SK-N-SH (cell line): ENCODE data around the gene SETD3. TPM values are rescaled to one million over a fixed set of nuclear protein-coding genes. Genes with fewer than 3 reads are reported as not detected.

Source experiments
- CTCF ChIA-PET: fragments of 300-600, 350-600 bp; formaldehyde crosslinking; extraction: SDS; loops from one replicate; lab custom pipeline; 2021; lab: Yijun Ruan, JAX
- POLR2A ChIA-PET: fragments of 350-600 bp; sonication (Branson Sonifier 250); formaldehyde crosslinking; extraction: SDS; loops from one replicate; lab custom pipeline; 2020; ENCODE audit warnings: antibody characterized with exemption, inconsistent platforms; lab: Yijun Ruan, JAX
- DNase-seq: peaks from one replicate; pipeline ENCODE4 v3.0.0; 2012
- H2AFZ ChIP-seq: fragments of 200-600 bp; sonication (generic); 2 replicates; pipeline ENCODE4 v1.8.1; 2016; ENCODE audit warnings: antibody characterized with exemption, mild to moderate bottlenecking, low read depth
- H3F3A ChIP-seq: fragments of 200-600 bp; sonication (generic); replicated peaks from 2 replicates; pipeline ENCODE3; 2016; ENCODE audit warnings: antibody characterized with exemption, mild to moderate bottlenecking; ENCODE audit not compliant: insufficient read depth
- H3K27ac ChIP-seq, 2 experiments: fragments of 200-500 bp in 1 of 2; fragments of 200-600 bp in 1 of 2; sonication (Bioruptor generic) in 1 of 2; sonication (generic), shearing (Covaris generic) in 1 of 2; 2 replicates each; pipeline versions ENCODE4 v1.5.1 to v1.6.1; 2014 to 2016; ENCODE audit warnings: low read depth in 2 of 2, inconsistent platforms in 1 of 2, low read length in 1 of 2, mild to moderate bottlenecking in 1 of 2, mixed read lengths in 1 of 2
- H3K27me3 ChIP-seq: fragments of 200-600 bp; sonication (generic), shearing (Covaris generic); 2 replicates; pipeline ENCODE4 v1.6.1; 2016; ENCODE audit warnings: mixed run types; ENCODE audit not compliant: insufficient read depth
- H3K36me3 ChIP-seq, 2 experiments: fragments of 200-500 bp in 1 of 2; fragments of 200-600 bp in 1 of 2; sonication (Bioruptor generic) in 1 of 2; sonication (generic) in 1 of 2; replicated peaks in 1 of 2; 2 replicates each; pipeline versions ENCODE3 to v1.5.1; 2014 to 2016; ENCODE audit warnings: low read length in 1 of 2, mild to moderate bottlenecking in 1 of 2; ENCODE audit not compliant: insufficient read depth in 2 of 2, control insufficient read depth in 1 of 2
- H3K4me1 ChIP-seq, 2 experiments: fragments of 200-500 bp in 1 of 2; fragments of 200-600 bp in 1 of 2; sonication (Bioruptor generic) in 1 of 2; sonication (generic), shearing (Covaris generic) in 1 of 2; 2 replicates each; pipeline versions ENCODE4 v1.5.1 to v1.6.1; 2014 to 2016; ENCODE audit warnings: low read depth in 1 of 2, low read length in 1 of 2, mixed run types in 1 of 2; ENCODE audit not compliant: insufficient read depth in 2 of 2, control insufficient read depth in 1 of 2
- H3K4me2 ChIP-seq: fragments of 200-600 bp; sonication (generic), shearing (Covaris generic); 2 replicates; pipeline ENCODE4 v1.6.1; 2017; ENCODE audit warnings: mixed run types
- H3K4me3 ChIP-seq, 2 experiments: fragments of 200-500 bp in 1 of 2; fragments of 200-600 bp in 1 of 2; sonication (Bioruptor generic) in 1 of 2; sonication (generic), shearing (Covaris generic) in 1 of 2; 2 replicates each; pipeline versions ENCODE4 v1.5.1 to v1.8.1; 2014 to 2016; ENCODE audit warnings: low read depth in 2 of 2, inconsistent platforms in 1 of 2, low read length in 1 of 2, mild to moderate bottlenecking in 1 of 2, mixed read lengths in 1 of 2, moderate library complexity in 1 of 2
- H3K79me2 ChIP-seq: fragments of 200-600 bp; sonication (generic); 2 replicates; pipeline ENCODE4 v1.8.1; 2017; ENCODE audit warnings: mild to moderate bottlenecking; ENCODE audit not compliant: insufficient read depth
- H3K9ac ChIP-seq: fragments of 200-600 bp; sonication (generic); 2 replicates; pipeline ENCODE4 v1.6.1; 2017; ENCODE audit warnings: mixed run types
- H3K9me2 ChIP-seq: fragments of 200-600 bp; sonication (generic); 2 replicates; pipeline ENCODE4 v1.6.1; 2017; ENCODE audit warnings: mixed run types
- H3K9me3 ChIP-seq: fragments of 200-600 bp; sonication (generic); 2 replicates; pipeline ENCODE4 v1.6.1; 2017; ENCODE audit warnings: mixed run types, mild to moderate bottlenecking, moderate library complexity
- H4K20me1 ChIP-seq: fragments of 200-600 bp; sonication (generic); 2 replicates; pipeline ENCODE4 v1.6.1; 2017; ENCODE audit warnings: mild to moderate bottlenecking, mixed run types; ENCODE audit not compliant: insufficient read depth
- EZH2phosphoT487 ChIP-seq: fragments of 200-600 bp; sonication (generic); IDR thresholded peaks from 2 replicates; pipeline ENCODE4 v1.6.1; 2017; ENCODE audit warnings: low read depth, mixed run types, mild to moderate bottlenecking, antibody characterized with exemption, moderate library complexity, borderline replicate concordance
- FOSL2 ChIP-seq: IDR thresholded peaks from 2 replicates; pipeline ENCODE4 v1.4.0; 2012; ENCODE audit warnings: low read depth, mild to moderate bottlenecking, moderate library complexity, borderline replicate concordance
- FOXM1 ChIP-seq: IDR thresholded peaks from 2 replicates; pipeline ENCODE4 v1.4.0; 2012; ENCODE audit warnings: low read depth, mild to moderate bottlenecking
- IRF3 ChIP-seq: fragments of 150-350 bp; IDR thresholded peaks from 2 replicates; pipeline ENCODE4 v1.6.1; 2016; ENCODE audit warnings: mild to moderate bottlenecking, low read depth, low read length
- NFIC ChIP-seq: IDR thresholded peaks from 2 replicates; pipeline ENCODE4 v1.4.0; 2012; ENCODE audit warnings: borderline replicate concordance
- PBX3 ChIP-seq: IDR thresholded peaks from 2 replicates; pipeline ENCODE4; 2012
- POLR2AphosphoS5 ChIP-seq: IDR thresholded peaks from 2 replicates; pipeline ENCODE4 v1.6.1; 2012; ENCODE audit warnings: low read depth, low read length
- RXRA ChIP-seq: IDR thresholded peaks from 2 replicates; pipeline ENCODE4 v1.4.0; 2012; ENCODE audit warnings: low read depth, mild to moderate bottlenecking, borderline replicate concordance
- TCF12 ChIP-seq: IDR thresholded peaks from 2 replicates; pipeline ENCODE4 v1.4.0; 2012
- TEAD4 ChIP-seq: IDR thresholded peaks from 2 replicates; pipeline ENCODE4 v1.4.0; 2012; ENCODE audit warnings: mild to moderate bottlenecking, borderline replicate concordance; ENCODE audit not compliant: insufficient read depth
- USF2 ChIP-seq: fragments of 150-350 bp; IDR thresholded peaks from 2 replicates; pipeline ENCODE4 v1.6.1; 2017; ENCODE audit warnings: antibody characterized with exemption, low read length, low read depth, borderline replicate concordance
- ZBTB33 ChIP-seq: IDR thresholded peaks from 2 replicates; pipeline ENCODE4 v1.4.0; 2012; ENCODE audit warnings: low read depth, borderline replicate concordance
- WGBS: methylation state at CpG from one replicate; pipeline ENCODE4 v1.1.6; 2017; ENCODE audit warnings: low lambda C conversion rate; 5-methylcytosine and 5-hydroxymethylcytosine counted together
- polyA plus RNA-seq, 3 experiments: library from polyadenylated mRNA; depleted of rRNA; stranded (reverse); fragments of >200 nt; gene quantifications; 2 replicates each; pipeline ENCODE4 v1.2.3, GENCODE V29; 2012

Gene SETD3
- polyA plus RNA-seq, 1 of the 3 experiments (the other 2 are of a cell fraction), result 19.1 TPM

- H4K20me1 ChIP-seq, result peaks cover 62% of the 10 kb centered on the region
- CTCF ChIA-PET, result interaction anchor here (2.1 kb wide), 1 partner anchor 52 kb away, joined by 5 read pairs; no protein-coding TSS in a partner anchor
These were observed 13.2 kb downstream of the SETD3 start for GRCh38 chr14:99467336-99468078.

GRCh38 chr14:99466758-99467157 lies 13.9 kb downstream of the SETD3 start:
- no peaks in the 10 kb centered on the region for H3K9me2 ChIP-seq
- POLR2A ChIA-PET, result no interaction called here
- CTCF ChIA-PET, result no interaction called here
- H4K20me1 ChIP-seq, result peaks cover 55% of the 10 kb centered on the region
- no peaks in the 10 kb centered on the region for H3F3A ChIP-seq
- H3K9ac ChIP-seq, result no peak overlapping the region
- TF ChIP-seq FOSL2 (no peak), IRF3 (no peak), TCF12 (no peak), ZBTB33 (no peak), POLR2AphosphoS5 (no peak), EZH2phosphoT487 (no peak), TEAD4 (no peak), USF2 (no peak), NFIC (no peak), RXRA (no peak), PBX3 (no peak)
- 92% methylated on average over 3 of the region's 3 CpGs for WGBS
- no peak for DNase-seq
- no peak overlapping the region for H3K4me2 ChIP-seq
- peaks cover 3 to 37% of the 10 kb centered on the region in 2 experiments for H3K36me3 ChIP-seq
- no peak overlapping the region for H3K27ac ChIP-seq
- H3K9me3 ChIP-seq, result no peaks in the 10 kb centered on the region
- H3K4me1 ChIP-seq, result peaks cover 0 to 6% of the 10 kb centered on the region in 2 experiments; a peak in 1 of 4 replicates
- no peak overlapping the region for H3K4me3 ChIP-seq
- peaks cover 67% of the 10 kb centered on the region for H3K79me2 ChIP-seq
- no peak overlapping the region for H2AFZ ChIP-seq
- H3K27me3 ChIP-seq, result no peaks in the 10 kb centered on the region

More at GRCh38 chr14:99467336-99468078, 13.2 kb downstream of the SETD3 start:
- H3K4me1 ChIP-seq, result peaks cover 0 to 6% of the 10 kb centered on the region in 2 experiments; a peak in 1 of 4 replicates
- WGBS, result 83% methylated on average over 9 of the region's 9 CpGs
- no peak for DNase-seq
- no peaks in the 10 kb centered on the region for H3K9me3 ChIP-seq
- H3K4me2 ChIP-seq, result no peak overlapping the region
- no peak for TF ChIP-seq FOXM1
- no peak for TF ChIP-seq FOSL2
- no peak for TF ChIP-seq PBX3
- TF ChIP-seq NFIC, result peak; percentile 16; the same call in 1 of the 2 replicates
- no peak overlapping the region for H3K9ac ChIP-seq
- H3K79me2 ChIP-seq, result peaks cover 74% of the 10 kb centered on the region
- H3K27me3 ChIP-seq, result no peaks in the 10 kb centered on the region
- H3K4me3 ChIP-seq, result no peak overlapping the region
- POLR2A ChIA-PET, result no interaction called here
- H3K36me3 ChIP-seq, result peaks cover 3 to 32% of the 10 kb centered on the region in 2 experiments
- no peaks in the 10 kb centered on the region for H3K9me2 ChIP-seq
- no peak overlapping the region for H2AFZ ChIP-seq
- H3F3A ChIP-seq, result no peaks in the 10 kb centered on the region
- H3K27ac ChIP-seq, result no peak overlapping the region
